Activated CD8-positive, alpha-beta memory T cell treated with anti-CD3 and anti-CD28 coated beads, Interleukin-2, amount 50 U/mL, for 1 hour (primary cell): ENCODE measurements around the gene CDK15.
"Not testable (repeated sequence)": the region's sequence is repeated elsewhere in the genome, so short reads cannot be mapped to it uniquely, and the experiment has no call there.

Experiments
- DNase-seq: peaks from one replicate; pipeline ENCODE4 v3.0.0-alpha.2; 2020; ENCODE audit errors: extremely low read depth

The CDK15 gene

GRCh38 chr2:201790291-201790690 lies 16.0 kb upstream of the CDK15 start:
- DNase-seq = no peak

- DNase-seq = no peak
Observed at GRCh38 chr2:201790989-201791388, 15.3 kb upstream of the CDK15 start.

GRCh38 chr2:201793631-201794030 lies 12.7 kb upstream of the CDK15 start:
- no peak for DNase-seq

GRCh38 chr2:201794294-201794693 lies 12.0 kb upstream of the CDK15 start:
- no peak for DNase-seq

- DNase-seq = no peak
Observed at GRCh38 chr2:201795607-201796477, 10.5 kb upstream of the CDK15 start.

- DNase-seq = no peak
Observed at GRCh38 chr2:201796478-201796865, 9.9 kb upstream of the CDK15 start.

- DNase-seq = no peak
Observed at GRCh38 chr2:201797175-201797840, 9.0 kb upstream of the CDK15 start.

GRCh38 chr2:201798252-201798913 lies 8.0 kb upstream of the CDK15 start:
- no peak for DNase-seq

- DNase-seq = not testable (repeated sequence)
Observed at GRCh38 chr2:201798914-201799285, 7.4 kb upstream of the CDK15 start.

GRCh38 chr2:201807452-201807999 lies 1.2 kb downstream of the CDK15 start:
- DNase-seq = no peak

GRCh38 chr2:201808027-201808426 lies 1.7 kb downstream of the CDK15 start:
- DNase-seq = no peak

GRCh38 chr2:201809633-201810032 lies 3.3 kb downstream of the CDK15 start:
- no peak for DNase-seq

- DNase-seq = not testable (repeated sequence)
Observed at GRCh38 chr2:201810604-201811003, 4.3 kb downstream of the CDK15 start.

- DNase-seq = no peak
Observed at GRCh38 chr2:201813996-201814760, 7.8 kb downstream of the CDK15 start.

GRCh38 chr2:201816657-201817575 lies 10.6 kb downstream of the CDK15 start:
- DNase-seq = no peak

- DNase-seq = no peak
Observed at GRCh38 chr2:201820383-201821007, 14.2 kb downstream of the CDK15 start.

GRCh38 chr2:201821080-201821479 lies 14.7 kb downstream of the CDK15 start:
- DNase-seq = no peak

GRCh38 chr2:201824212-201824611 lies 17.9 kb downstream of the CDK15 start:
- no peak for DNase-seq

GRCh38 chr2:201827621-201828020 lies 21.3 kb downstream of the CDK15 start:
- DNase-seq = no peak

GRCh38 chr2:201828220-201828619 lies 21.9 kb downstream of the CDK15 start:
- DNase-seq = no peak
